Cerebellar cortex (tissue), 1 donor: ENCODE measurements around the gene TMEM108.

Experiments used
- DNase-seq: peaks from one replicate; pipeline ENCODE4 v3.0.0-alpha.2; 2015; ENCODE audit warnings: low spot score

Gene TMEM108

DNA sequence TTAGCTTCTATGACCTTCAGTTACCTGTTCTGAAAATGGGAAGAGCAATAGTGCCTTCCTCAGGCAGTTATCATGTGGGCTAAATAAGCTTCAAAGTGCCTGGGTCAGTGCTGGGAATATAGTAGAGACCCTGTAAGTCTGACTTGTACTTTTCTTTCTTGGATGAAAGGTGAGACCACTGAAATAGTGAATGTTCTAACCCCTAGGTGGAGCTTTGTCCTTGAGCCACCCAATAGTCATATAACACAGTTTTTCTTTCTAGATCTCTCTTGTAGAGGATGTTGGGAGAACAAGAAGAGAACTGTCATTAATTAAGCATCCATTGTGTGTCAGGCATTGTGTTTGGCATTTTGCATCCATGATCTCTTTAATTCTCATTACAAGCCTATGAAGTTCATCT lies 348.7 kb downstream of the TMEM108 start:
- DNase-seq, result no peak

DNA sequence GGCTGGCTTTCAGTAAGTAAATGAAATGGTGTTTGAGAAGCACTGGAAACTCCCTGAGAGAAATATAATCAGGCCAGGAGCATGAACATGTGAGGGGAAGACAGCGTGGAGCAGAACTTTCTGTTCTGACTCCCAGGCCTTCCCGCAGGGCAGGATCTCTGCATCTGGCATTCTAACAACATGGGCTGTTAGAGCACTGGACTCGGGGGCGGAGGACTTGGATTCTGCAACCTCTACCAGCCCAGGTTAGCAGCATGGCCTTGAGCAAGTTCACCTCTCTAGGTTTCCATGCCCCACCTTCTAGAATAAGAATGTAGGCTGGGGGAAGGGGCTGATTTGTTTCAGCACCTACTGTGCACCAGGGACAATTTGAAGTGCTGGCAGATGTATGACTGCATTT lies 349.1 kb downstream of the TMEM108 start:
- no peak for DNase-seq

DNA sequence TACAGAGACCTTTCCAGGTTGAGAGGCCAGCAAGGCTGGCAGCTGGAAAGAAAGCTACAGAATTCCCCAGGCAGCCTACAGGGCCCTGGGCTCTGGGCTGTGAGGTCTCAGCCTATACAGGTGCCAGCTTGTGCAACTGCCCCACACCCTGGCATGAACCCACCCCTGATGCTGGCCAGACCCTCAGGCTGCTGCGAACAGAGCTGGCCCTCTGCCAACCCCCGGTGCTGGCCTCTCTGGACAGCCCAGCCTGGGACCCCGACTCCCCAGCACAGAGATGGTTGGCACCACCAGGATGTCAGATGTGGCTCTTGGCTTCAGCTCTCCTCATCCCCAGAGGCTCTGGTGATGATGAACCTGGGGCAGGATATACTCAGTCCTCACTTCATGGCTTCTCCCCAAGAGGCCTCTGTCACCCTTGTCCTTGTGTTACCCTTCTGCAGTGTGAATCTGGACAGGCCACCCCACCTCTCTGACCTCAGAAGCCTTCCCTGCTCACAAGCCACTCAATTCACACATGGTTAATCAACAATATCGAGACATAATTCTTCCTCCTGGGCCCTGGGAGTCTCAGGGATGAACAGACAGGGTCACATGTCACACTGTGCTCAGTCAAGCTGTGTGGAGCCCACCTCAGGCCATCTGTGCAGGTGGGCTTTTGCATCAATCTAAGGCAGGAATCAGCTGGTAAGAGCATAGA lies 350.7 kb downstream of the TMEM108 start:
- DNase-seq, result no peak

DNA sequence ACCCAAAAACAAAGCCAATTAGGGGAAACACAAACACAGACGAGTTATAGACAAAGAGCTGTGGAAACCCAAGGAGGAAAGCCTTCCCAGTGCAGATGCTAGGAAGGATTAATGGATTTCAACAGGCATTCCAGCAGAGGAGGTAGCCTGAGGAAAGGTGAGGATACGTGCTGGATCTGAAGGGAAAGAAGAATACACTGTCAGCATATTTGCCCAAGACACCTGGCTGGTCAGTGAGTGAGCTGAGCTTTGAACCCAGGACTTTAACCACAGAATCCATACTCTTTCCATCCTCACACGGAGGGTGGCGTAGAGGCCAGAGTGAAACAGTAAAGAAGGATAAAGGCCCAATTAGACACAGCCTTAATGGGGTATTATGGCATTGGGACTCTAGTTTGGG lies 352.5 kb downstream of the TMEM108 start:
- DNase-seq, result no peak

DNA sequence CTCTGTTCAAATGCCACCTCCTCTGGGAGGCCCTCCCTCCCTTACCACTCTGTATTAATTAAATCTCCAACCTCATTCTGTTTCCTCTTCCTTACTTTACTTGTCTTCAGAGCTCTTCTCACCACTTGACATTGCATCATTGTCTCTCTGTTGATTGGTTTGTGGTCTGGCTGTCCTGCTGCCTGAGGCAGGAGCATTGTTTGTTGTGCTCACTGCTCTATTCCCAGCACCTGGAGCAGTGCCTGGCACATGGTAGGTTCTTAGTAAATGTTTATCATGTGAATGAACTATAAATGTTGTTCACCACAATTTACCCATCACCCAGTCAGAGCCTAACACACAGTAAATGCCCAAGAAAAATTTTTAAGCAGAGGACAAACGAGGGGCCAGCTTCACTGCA lies 355.0 kb downstream of the TMEM108 start:
- DNase-seq, result no peak

DNA sequence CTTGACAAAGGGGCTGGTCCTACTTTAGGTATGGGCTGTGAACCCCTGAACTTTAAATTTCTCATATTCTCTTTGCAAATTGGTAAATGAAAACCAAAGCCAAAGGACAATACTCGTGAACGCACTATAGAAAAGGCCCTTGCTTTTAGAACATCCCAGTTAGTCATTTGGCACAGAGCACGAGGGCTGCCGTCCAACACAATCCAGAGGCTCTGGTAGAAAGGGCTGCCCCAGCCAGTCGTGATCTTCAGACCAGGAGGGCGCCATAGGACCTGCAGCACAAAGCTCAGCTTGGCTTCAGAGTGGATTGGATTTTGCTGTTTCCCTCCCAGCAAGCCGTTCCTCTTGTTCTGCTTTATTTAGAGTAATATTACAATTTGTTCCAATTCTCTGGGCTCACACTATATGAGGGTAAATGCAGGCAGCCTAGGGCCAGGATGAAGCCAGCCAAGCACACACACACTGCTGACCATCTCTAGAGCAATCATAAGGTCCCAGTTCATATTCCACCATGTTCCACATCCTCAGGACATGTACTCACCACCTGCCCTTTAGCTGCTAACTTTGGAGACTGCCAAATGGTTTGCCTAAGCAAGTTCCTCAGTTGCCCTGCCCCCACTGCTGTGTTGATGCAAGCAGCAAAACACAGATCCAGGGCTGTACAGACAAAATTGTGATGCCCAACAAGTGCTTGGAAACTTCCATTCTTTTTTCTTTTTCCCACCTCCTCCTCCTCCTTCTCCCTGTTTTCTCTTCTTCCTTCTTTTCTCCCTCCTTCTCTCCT lies 355.7 kb downstream of the TMEM108 start:
- DNase-seq, result no peak

DNA sequence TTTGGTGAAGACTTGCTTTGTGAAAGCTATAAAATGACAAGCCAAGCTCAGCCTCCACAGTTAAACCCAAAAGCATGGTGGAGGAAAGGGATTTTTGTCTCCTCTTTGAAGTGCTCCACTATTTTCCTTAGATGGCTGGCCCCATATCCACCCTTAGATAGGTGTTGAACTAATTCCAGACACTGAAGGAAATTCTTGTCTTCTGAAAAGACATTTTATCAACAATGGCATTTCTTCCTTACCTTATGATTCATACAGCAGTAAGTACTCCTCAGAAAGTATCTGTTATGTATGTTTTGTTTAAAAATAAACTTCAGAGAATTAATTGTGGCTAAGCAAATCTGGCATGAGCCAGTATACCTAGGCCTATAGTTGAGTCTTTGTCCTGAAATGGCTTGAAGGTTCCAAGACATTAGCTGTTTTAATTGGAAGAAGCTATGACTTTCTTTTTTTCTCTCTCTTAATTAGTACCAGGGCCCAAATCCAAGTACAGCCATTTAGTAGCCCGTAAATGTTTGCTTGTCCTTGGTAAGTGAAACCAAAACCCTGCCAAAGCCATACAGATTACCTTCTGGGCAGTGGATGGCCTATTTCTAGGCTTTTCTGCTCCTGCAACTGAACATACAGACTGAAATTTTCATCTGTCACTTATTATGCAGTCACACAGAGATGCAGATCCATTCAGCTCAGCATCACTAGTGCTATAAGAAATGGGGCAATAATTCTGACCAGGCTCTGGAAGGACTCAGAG lies 356.5 kb downstream of the TMEM108 start:
- DNase-seq, result peak; percentile 9

DNA sequence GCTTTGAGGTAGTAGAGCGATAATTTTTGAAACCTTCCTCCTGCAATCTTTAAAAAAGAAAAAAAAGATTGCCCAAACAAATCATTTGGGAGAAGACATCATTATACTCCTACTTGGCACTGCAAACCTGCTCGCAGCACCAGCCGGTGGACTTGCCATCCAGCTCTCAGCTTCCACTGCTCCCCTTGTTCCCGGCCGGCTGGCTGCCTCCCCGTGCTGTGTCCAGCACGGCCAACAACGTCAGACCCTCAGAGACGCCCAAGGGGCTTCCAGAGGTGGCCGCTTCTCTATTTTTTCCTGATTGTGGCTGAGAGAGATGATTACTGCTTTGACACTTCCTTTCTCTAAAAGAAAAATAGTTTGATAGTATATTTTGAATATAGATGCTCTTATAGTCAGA lies 358.7 kb downstream of the TMEM108 start:
- no peak for DNase-seq

DNA sequence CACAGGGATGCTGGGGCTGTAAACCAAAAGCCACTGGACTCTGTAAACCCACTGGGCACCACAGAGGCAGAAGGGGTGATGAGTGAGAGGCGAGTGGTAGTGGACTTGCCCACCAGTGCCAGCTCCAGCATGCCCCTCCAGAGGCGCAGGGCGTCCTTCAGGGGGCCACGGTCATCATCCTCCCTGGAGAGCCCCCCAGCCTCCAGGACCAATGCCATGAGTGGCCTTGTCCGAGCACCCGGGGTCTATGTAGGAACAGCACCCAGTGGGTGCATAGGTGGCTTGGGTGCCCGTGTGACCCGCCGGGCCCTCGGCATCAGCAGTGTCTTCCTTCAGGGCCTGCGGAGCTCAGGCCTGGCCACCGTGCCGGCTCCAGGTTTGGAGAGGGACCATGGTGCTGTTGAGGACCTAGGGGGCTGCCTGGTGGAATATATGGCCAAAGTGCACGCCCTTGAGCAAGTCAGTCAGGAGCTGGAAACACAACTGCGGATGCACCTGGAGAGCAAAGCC lies 361.9 kb downstream of the TMEM108 start, which contains the start of gene BFSP2:
Gene BFSP2, plus strand, starts transcription at position 51 of the 510 bp plus-strand sequence. Its CDS starts 28 bp downstream, at position 79.
- no peak for DNase-seq

DNA sequence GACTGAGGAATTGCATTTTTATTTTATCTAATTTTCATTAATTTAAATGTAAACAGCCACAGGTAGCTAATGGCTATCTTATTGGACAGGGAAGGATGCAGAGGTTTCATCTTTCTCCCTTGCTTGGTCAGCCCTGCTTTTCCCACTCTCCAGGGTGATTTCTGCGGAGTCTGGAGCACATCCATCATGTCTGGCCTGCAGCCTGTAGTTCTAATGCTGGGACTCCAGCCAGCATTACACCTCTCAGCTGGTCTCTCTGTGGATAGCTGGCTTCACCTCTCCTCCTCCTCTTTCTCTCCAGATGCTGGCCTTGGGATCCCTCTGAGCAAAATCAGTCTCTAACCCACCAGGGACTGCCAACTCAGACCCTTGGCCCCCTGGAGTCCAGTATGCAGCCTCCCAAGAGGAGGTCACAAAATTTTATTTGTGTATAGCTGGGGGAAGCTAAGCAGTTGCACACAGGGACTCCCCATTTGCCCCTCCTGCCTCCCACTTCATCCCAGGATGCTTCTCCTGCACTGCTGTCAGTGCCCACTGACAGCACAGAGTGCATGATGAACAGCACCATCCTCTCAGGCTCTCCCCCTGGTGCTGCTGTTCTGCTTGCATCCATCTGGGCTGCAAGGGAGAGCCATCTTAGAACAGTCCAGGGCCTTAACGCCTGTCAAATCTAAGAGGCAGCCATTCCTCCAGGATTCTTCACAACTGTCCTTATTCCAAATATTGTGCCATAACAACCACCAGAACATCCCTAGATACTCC lies 363.4 kb downstream of the TMEM108 start:
- peak; percentile 76 for DNase-seq

DNA sequence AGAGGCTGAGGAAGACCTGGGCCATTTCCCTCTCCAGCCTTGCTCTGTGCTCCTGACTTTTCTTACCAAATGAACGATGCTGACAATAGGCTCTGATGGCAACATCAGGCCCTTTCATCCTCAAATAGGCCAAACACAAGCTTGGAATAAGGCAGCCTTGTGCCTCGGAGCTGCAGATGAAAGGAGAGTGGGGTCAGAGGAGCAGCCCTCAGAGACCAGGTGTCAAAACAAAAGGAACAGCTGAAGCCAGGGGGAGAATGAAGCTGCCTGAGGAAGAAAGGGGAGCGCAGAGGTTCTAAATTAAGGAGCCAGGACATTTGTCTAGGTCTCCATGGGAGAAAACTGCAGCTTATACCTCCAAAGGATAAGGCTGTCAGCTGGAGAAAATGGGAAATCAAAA lies 366.7 kb downstream of the TMEM108 start:
- no peak for DNase-seq

DNA sequence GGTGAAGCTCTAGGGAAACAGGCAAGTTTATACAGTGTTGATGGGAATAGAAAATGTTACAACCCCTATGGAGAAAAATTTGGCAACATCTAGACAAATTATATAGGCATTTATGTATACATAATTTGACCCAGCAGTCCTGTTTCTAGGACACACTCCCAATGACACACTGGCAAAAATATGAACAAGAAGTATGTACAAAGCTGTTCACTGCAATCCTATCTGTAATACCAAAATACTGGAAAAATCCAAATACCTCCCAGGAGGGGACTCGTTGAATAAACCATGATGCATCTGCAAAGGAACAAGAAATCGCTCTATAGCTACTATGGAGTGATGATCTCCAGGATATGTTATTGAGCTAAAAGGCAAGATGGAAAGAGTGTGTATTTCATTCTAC lies 370.2 kb downstream of the TMEM108 start:
- DNase-seq, result no peak

DNA sequence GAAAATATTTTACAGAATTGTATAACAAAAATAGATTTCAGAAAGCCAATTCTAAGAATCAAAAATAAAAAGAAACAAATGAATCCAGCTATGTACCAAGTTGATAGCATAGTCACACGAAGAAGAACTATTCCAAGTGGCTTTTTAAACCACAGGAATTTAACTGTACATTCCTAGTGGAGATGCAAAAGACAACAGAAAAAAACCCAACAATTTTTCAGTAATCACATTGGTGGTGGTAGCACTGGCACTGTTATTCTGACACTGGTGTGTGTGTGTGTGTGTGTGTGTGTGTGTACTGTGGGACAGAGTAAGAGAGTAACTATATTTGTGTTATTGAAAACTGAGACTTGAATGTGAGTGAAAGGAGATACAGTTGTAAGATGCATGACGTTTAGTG lies 370.8 kb downstream of the TMEM108 start:
- no peak for DNase-seq

DNA sequence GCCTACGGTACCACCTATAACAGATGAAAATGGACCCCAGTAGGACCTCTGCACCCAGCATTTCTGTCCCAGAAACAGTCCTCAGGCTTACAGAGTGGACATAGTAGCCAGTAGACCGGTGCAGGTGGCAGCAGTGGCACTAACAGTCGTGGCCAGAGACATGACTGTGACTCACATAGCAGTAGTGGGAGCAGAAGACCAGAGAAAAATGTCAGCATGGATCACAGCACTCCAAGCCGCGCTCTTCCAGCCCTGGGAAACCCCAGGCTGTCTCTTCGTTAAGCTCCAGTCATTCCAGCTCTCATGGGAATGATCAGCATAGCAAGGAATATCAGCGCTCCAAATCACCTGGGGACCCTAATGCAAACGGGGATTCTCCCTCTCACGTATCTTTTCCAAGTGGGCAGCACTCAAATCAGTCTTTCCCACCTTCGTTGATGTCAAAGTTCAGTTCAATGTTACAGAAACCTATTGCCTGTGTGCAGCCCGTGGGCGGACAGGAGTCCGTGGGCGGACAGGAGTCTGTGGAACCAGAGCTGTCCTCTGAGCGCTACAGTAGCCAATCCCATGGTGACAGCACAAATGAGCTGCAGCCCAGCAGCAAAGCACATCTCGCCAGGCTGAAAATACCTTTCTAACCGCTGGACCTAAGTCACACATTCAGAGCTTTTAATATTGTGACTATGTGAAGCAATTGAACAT lies 372.2 kb downstream of the TMEM108 start:
- no peak for DNase-seq

DNA sequence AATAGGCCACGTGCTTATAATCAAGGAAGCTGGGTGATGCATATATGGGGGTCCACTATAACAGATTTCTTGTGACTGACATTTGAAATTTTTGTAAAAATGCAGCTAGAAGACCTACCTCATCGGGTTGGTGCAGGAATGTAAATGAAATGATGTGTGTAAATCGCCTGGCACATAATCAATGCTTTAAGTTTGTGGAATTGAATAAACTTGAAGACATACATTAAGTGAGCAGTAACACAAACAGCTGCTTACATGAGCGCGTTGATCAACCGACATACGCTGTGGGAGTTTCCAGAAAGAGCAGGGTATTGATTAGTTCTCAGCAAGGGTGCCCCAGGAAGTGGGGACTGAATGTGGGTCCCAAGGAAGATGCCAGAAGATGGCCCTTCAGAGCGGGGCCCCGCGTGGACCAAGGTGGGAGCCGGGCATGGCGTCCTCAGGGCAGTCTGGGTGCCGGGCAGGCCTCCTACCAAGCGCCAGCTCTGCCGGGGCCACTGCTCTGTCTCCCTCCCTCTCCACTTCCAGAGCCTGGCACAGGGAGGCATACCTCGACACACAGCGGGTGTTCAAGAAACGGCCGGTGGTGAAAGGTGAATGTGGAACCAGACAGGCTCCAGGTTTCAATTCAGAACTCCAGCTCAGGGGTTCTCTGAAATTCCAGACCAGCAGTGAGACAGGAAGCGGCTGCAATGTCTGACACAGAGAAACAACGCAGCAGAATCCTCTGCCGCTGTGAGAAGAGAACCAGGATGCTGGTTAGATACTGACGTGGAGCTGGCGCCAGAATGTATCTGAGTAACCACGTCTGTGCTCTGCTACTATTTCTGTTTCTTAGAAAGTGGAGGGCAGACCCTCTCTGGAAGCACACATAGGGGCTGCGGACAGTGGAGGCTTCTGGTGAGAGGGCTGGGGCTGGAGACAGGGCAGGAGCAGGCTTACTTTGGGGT lies 374.3 kb downstream of the TMEM108 start:
- peak; percentile 29 for DNase-seq

DNA sequence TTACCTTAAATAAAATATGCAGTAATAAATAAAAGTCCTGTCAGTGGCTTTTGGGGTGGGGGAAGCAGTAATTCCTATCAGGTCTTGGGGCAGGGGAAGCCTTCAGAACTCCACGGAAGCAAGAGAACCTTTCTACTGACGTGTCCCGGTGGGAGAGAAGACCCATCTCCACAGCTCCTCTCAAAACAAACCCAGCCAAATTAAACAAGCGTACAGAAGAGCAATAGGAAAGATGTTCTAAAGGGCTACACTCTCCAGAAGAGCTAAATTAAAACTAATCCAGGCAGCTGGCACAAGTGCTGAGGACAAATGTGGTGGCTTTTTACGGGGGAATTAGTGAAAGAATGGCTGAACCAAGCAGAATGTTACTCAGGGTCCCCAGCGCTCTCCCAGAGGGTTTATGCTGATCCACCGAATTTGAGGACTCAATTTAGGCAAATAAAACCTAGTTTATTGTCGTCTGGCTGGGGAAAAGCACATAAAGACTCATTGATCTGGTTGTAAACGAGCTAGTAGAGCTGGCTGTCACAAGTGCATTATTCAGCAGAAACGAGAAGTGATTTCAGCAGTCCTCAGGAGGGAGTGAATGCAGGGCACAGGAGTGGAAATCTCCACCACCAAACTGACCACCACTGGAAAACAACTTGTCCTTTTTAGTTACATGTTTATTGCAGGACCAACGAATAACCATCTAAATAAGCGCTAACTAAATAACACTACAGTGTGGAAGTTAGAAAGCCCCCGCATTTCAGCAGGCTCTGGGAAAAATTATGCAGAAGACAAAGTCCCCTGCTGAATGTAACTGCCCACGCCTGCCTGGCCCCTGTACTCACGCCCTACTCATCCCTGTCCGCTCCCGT lies 375.2 kb downstream of the TMEM108 start:
- peak; percentile 67 for DNase-seq

DNA sequence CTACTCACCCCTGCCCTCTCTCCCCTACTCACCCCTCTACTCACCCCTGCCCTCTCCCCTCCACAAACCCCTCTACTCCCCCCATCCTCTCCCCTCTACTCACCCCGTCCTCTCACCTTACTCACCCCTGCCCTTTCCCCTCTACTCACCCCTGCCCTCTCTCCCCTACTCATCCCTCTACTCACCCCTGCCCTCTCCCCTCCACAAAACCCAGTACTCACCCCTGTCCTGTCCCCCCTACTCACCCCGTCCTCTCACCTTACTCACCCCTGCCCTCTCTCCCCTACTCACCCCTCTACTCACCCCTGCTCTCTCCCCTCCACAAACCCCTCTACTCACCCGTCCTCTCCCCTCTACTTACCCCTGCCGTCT lies 375.8 kb downstream of the TMEM108 start:
- DNase-seq, result no peak

DNA sequence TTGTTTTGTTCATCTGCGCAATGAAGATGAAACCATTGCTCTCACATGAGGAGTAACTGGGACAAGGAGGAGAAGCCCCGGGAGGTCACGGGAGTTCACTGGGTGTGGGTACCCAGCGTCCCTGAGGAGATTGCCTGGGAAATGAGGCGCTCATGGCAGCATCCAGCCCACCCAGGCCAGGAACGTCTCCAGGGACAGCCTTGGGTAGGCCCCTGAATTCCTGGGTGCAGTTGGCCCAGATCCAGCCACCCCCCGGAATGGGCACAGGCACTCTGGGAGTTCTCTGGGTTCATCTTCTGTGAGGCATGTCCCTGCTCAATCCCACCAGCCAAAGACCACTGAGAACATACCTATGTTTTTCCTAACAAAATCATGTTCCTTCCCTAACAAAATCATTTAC lies 380.2 kb downstream of the TMEM108 start:
- no peak for DNase-seq
